ENCODE data around the gene COQ5.

Gene COQ5

DNA sequence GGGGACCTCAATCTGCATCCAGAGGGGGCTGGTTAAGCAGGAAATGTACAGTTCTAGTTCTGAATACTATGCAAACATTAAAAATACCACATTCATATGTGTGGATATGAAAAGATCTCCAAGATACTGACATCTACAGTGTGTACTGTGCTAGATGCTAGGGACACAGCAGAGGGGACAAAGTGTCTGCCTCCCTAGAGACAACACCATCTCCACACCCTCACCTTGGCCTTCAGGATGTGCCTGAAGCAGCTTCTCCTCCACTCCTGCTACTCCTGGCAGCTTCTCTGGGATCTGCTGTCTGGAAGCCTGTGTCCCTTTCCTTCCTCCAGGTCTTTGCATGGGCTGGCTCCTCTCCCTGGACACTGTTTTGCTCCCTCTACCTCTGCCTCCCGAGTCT lies 48.7 kb downstream of the COQ5 start:
- DNase-seq: no peak

DNA sequence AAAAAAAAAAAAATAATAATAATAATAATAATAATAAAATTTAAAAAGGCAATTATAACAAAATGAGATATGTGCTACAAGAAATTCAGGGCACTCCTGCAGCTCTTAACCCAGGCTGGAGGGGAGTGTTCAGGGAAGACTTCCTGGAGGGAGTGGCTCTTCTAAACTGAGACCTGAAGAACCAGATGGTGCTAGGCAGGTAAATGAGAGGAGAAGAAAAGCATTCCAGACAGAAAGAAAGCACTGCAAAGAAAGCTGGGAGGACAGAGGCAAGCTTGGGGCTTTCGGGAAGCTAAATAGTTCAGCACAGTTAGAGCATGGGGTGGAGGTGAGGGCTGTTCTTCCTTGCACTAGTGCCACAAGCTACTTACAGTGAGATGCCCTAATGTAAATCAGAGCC lies 49.5 kb downstream of the COQ5 start:
- no peak for DNase-seq

DNA sequence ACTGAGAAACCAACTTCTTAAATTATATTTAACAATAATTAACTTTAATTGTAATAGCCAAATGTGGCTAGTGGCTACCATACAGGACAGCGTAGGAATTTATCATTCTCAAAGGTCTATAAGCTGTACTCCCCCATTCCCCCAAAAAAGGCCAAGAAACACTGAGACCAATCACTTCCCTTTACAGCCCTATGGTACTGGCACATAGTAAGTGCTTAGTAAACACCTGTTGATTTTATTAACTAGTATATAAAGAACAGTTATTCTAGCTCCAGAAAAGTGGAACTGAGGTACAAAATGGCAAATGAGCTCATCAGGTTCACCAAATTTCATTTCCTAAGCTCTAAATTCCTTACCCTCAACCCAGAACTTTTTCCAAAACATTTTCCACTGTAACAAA lies 53.3 kb downstream of the COQ5 start:
- no peak for DNase-seq

DNA sequence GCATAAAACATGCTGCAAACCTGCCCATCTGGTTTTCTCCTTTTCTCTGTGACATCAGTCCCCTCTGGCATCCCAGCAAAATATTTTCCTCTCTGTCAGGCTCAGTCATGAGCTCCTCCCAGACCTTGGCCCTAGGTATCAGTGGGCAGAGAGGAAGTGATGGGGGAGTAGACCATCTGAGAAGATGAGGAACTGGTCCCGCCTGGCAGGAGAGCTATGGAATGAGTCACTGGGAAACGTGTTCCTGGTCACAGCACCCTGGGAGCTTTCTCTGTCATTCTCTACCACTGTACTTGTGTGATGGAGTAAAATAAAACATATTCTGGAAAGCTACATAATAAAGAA lies 54.4 kb downstream of the COQ5 start:
- DNase-seq: no peak

DNA sequence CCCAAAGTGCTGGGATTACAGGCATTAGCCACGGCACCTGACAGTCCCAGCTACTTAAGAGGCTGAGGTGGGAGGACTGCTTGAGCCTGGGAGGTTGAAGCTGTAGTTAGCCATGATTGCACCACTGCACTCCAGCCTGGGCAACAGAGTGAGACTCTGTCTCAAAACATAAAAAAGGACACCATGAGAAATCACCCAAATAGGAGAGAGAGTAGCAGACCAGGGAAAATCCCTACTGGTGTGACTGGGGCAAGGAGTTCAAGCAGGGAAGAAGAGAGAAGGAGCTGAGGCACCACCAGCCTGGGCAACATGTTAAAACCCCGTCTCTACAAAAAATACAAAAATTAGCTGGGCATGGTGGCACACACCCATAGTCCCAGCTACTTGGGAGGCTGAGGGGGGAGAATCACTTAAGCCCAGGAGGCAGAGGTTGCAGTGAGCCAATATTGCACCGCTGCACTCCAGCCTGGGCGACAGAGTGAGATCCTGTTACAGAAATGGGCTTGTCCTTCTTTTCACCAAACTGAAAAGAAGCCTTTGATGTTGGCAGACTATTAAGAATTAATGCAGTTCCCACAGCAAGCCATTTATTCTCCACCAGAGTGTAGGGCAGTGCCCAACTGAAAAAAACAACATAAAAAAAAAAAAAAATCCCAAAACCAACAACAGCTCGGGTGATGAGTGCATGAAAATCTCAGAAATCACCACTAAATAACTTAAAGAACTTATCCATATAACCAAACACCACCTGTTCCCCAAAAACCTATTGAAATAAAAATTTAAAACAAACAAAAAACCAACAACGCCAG lies 54.9 kb downstream of the COQ5 start:
- peak; percentile 13 for DNase-seq

DNA sequence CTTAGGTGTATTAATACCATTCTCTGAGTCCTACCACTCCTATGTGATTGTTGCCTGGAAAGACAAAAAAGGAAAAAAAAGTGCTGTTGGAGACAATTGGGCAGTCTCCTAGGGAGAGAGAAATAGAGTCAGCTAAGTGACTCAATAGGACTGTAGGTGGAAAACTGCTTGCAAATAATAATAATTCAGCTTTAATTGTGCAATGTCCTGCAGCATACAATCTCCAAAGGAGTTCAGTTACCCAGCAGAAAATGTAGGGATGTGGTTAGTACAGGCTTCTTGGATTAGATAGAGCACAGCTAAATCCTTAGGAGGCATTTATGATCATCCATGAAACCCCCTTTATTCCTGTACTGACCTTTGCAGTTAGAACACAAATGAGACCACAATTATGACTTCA lies 56.4 kb downstream of the COQ5 start:
- no peak for DNase-seq

DNA sequence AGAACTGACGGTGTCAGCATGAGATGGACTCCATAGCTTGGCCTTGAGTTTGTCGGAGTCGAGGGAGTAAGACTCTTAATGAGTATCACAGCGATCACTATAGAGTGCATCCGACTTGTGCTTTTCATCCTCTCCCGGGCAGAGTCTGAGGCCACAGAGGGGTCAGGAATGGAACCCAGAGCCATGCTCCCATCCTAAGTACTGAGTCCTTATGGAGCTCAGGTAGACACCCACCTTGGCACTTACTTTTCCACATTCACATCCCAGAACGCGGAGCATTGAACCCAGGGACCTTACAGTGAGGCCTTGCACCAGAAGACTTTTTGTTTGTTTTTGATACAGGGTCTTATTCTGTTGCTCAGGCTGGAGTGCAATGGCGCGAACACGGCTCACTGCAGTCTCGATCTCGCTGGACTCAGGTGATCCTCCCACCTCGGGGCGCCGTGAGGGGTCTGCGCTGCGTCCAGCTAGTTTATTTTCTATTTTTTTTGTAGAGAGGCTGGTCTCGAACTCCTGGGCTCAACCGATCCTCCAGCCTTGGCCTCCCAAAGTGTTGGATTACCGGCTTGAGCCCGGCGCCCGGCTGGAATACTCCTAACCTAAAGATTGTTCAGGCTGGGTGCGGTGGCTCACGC lies 58.7 kb downstream of the COQ5 start:
- no peak for DNase-seq

DNA sequence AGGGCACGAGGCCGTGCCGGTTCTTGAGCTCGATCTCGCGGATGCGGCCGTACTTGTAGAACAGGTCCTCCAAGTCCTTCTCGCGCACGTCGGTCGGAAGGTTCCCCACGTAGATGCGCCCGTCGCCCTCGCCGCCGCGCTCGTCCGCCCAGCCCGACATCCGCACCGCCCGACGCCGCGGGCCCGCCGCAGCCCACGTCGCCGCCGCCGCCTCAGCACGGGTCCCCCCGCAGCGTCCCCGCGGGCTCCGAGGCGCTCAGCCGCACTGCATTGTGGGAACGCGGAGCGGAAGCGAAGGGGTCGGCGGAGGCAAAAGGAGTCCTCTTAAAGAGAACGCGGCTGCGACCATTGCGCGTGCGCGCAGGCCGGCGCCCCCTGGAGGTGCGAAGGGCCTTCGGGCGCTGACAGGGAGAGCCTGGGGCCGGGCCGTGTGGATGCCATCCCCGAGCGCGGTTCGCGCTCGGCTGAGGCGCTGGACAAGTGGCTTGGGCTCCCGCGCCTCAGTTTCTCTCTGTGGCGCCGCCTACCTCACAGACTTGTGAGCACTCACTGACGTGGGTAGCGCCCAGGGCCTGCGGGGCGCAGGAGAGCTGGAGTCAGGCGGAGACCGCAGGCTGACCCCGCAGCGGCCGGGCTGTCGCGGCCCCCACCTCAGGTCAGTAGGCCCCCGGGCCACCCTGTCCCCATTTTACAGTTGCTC lies 59.4 kb downstream of the COQ5 start, which contains the start of gene SRSF9:
SRSF9 (minus strand) TSS at position 299 of the 700 bp plus-strand sequence; CDS start at position 160, 139 bp downstream.
- DNase-seq: peak; percentile 91

DNA sequence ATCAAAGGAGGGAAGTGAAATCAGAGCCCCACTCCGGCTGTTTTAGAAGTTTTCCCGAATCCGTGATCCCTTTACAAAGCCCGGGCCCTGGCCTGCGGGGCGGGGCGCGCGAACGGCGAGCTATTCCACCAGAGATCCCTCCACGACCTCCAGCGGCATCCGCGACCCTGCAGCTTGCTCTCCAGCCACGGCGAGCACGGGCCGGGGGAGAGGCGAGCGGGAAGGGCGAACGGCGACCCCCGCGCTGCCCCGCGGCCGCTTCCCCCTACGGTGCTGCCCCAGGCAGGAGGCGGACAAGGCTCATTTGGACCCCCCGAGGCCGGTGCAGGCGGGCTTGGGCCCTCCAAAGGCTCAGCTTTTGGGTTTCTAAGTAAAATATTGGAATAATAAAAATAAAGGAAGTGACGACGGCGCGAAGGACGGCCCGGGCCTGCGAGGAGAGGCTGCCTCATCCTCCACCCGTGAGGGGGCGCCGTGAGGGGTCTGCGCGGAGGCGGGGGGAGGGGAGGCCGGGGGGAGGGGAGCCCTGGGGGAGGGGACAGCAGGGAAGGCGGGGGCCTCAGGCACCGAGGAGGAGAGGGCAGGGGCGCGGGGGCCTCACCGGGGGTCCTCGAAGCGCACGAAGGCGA lies 60.0 kb downstream of the COQ5 start:
- DNase-seq: no peak

DNA sequence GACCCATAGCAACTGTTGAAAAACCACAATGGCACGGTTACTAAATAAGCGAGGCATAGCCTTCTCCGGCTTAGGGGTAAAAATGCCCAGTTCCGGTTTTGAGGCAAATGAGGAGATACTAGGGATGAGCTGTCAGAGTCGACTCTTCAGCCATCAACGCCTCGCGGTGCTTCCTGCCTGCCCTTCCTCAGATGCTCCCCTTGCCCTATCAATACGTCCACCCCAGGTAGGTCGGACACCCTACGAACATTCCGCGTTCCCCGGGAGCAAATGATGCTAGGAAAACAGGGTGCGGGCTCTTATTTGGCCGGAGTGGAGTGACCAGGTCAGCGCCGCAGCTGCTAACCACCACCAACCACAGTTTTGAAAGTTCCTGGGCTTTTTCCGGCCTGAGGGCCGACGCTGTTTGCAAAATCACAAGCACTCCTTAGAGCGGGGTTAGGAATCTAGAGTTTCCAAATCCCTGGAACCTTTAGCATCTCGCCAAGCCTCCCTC lies 60.6 kb downstream of the COQ5 start:
- DNase-seq: no peak

DNA sequence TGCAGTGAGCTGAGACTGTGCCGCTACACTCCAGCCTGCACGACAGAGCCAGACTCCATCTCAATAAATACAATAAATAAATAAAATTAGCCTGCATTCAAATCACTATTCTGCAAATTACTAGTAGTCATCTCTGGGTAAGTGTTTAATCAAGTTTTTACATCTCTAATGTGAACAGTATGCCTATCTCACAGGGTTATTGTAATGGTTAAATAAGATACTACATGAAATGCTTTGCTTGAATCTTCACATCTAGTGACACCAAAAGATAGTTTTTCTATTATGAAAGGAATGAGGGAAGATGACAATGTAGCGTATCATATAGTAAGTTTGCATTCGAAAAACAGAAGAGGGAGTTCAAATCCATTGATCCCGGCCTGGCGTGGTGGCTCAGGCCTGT lies 61.5 kb downstream of the COQ5 start:
- DNase-seq: no peak

DNA sequence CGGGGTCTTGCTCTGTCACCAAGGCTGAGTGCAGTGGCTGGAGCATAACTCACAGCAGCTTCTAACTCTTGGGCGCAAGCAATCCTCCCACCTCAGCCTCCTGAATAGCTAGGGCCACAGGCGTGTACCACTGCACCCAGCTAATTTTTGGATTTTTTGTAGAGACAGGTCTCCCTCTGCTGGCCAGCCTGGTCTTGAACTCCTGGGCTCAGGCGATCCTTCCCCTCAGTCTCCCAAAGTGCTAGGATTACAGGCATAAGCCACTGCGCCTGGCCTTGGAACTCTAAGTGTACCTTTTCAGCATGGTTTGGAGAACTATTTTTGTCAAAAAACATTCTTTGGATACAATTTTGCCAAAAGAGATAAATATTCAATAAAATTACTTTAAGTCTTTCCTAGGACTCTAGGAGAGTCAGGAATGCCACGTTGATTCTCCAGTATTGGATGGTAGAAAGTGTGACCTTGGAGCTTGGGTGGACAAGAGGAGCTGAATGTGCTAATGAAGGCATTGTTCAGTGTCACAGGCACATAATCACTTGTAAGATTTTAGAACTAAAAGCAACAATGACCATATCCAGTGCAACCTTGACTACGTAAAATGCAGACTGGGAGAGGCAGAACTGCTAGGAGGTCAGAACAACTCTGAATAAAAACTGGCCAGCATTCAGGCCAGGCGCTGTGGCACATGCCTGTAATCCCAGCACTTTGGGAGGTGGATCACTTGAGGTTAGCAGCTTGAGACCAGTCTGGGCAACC lies 62.2 kb downstream of the COQ5 start:
- peak; percentile 19 for DNase-seq

DNA sequence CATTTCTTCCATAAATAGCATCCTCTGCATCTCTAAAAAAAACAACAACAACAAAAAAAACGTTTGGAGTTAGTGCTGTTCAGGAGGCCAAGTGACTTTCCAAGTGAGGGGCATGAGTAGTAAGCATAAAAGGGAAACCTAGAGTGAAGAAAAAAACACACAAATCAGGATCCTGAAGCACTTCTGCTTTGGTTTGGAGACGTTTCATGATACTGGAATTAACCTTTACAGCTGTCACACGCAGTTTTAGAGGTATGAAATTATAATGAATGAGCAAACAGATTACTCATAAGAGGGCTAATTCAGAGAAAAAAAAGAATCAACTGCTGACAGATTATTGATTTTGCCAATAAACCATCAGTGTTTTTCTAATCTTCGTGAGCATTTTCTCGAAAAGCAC lies 63.2 kb downstream of the COQ5 start:
- no peak for DNase-seq

DNA sequence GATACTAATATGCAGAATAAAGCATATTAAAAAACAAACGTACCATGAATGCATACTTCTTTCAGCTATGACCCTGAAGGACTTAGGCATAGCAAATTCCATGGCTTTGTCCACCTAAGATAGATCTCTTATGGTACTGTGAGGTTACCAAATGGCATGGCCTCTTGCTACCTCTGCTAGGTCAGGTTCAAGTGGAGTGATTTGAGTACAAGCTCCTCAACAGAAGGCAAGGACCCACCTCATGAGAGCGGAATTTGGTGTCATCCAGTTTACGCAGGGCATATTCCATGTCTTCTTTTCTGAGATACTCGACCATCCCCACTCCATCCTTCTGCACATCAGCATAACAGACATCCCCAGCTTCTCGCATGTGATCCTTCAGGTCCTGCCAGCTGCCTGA lies 65.2 kb downstream of the COQ5 start:
- DNase-seq: no peak

DNA sequence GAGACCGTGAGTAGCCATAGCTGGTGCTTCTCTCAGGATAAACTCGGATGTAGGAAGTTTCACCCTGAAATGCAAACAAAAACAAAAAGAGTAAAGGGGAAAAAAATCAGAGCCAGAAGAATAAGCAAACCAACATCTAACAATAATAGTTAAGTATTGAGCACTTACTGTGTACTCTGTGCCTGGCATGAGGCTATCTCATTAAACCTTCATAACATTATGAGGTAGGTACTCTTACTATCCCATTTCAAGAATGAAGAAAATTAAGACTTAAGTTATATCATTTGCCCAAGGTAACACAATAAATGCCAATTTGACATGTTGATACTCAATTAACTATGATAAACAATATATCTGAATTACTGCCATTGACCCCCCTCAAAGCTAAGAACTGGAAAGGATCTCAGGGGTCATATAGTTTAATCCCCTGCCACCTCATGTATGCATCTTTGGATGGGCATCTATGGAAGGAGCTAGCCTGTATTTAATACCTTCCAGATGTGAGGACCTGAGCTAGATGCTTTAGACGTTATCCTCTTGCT lies 66.8 kb downstream of the COQ5 start:
- DNase-seq: no peak

DNA sequence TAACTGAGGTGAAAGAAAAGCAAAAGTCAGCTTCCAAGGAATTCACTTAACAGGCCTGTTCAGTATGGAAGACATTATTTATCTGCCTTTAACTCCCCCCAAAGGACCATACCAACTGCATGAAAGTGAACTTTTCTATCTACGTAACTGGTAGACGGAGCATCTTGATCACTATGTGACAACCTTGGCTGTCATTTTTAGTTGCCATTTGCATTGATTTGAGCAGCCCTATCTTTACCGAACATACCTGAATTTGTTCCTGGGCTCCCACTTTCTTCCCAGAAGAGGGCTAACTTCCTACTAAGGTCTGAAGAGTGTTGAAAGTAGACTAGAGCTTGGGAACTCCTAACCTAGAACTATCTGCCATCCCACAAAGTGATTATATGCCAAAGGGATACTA lies 68.8 kb downstream of the COQ5 start:
- no peak for DNase-seq

DNA sequence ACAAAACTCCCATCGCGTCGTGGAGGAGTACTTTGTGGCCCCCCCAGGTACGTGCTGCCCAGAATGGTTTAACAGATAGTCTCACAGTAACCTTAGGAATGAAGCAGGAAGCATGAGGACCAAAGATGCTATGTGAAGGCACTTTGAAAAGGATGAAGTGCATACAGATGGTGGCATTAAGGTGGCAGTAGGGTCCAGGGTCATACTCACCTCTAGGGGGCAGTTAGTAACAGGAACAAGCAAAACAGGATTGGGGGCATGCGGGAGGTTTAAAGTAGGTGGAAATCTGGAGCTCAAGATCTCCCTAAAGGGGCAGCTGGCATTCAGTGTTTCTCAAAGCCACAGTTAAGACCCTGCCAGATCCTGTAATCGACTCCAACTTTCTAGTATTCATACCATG lies 71.8 kb downstream of the COQ5 start:
- DNase-seq: no peak

DNA sequence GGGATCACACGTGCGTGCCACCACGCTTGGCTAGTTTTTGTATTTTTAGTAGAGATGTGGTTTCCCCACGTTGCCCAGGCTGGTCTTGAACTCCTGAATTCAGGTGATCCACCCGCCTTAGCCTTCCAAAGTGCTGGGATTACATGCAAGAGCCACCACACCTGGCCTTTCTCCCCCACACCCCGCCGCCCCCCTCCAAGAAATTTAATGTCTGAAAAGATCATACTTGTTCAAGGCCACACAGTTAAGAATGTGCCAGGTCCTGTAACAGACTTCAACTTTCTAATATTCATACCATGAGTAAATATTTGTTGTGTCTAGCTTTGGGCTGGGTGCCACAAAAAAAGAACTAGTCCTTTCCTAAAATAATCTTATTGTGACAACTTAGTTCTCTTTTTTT lies 73.7 kb downstream of the COQ5 start:
- no peak for DNase-seq

DNA sequence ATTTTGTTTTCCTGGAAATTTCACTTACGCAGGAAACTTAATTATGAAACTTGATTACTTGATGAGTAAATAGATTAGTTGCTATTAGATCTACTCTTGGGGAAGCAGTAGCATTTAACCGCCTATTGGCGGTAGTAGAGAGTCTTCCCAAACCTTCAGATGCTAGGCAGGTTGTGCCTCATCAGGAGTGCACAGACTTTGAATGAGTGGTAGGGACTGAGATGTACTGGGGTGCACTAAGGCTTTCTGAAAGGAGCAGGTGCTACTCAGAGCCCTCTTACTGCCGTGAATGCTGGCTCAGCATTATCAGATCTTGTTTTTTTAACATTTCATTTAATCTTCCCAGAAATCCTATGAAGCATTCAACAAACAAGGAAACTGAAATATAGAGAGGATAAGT lies 75.0 kb downstream of the COQ5 start:
- DNase-seq: no peak

Measured in NCI-H2029 (cell line).